ENCODE data around the gene PEAK3. TPM values are rescaled to one million over a fixed set of nuclear protein-coding genes. Genes with fewer than 3 reads are reported as not detected.

The PEAK3 gene
- total and polyA plus RNA-seq, 7 donors, result under 0.01 to 0.82 (median 0.55) TPM

GRCh38 chr19:2294687-2295335 is 12.8 kb upstream of the PEAK3 start:
- intact Hi-C loops (cut with DNase I), result loop anchor here (2.0 kb wide), 1 partner anchor 24 kb away; no protein-coding TSS in a partner anchor
- Histone ChIP-seq H3K27me3 (peaks cover 21 to 34% (median 30%) of the 10 kb centered on the region in 3 donors), H3K9me3 (no peaks in the 10 kb centered on the region), H3K36me3 (no peaks in the 10 kb centered on the region), H3K4me1 (peaks cover 0 to 46% (median 40%) of the 10 kb centered on the region in 4 donors), H3K27ac (peak overlapping the region; percentile 18 to 81 (median 77)), H3K4me3 (peak overlapping the region in 3 of 4 donors; percentile 14 to 33 (median 26))
- 28 to 47% methylated on average over 26 of the region's 26 CpGs for WGBS, 2 donors
- TF ChIP-seq POLR2AphosphoS5 (IDR thresholded peaks at IDR 0.05) (peak; percentile 72 to 90 (median 80)), CTCF (IDR thresholded peaks at IDR 0.05) (no peak), POLR2A (IDR thresholded peaks at IDR 0.05) (no peak), EP300 (IDR thresholded peaks at IDR 0.05) (peak in 3 of 4 donors; percentile 40 to 84 (median 68))
- peak; percentile 84 for DNase-seq

GRCh38 chr19:2291185-2291751 is 9.3 kb upstream of the PEAK3 start:
- DNase-seq, result no peak
- WGBS, 2 donors, result 9 to 37% methylated on average over 67 of the region's 67 CpGs
- no peak overlapping the region for H3K27ac ChIP-seq
- H3K36me3 ChIP-seq, result no peaks in the 10 kb centered on the region
- H3K9me3 ChIP-seq, result no peaks in the 10 kb centered on the region
- peaks cover 30 to 49% (median 44%) of the 10 kb centered on the region in 3 donors for H3K27me3 ChIP-seq
- intact Hi-C loops (cut with DNase I), result no loop called here
- TF ChIP-seq POLR2AphosphoS5 (IDR thresholded peaks at IDR 0.05) (no peak), POLR2A (IDR thresholded peaks at IDR 0.05) (no peak), CTCF (IDR thresholded peaks at IDR 0.05) (no peak), EP300 (IDR thresholded peaks at IDR 0.05) (no peak)
- H3K4me3 ChIP-seq, result peak overlapping the region in 3 of 4 donors; percentile 28 to 46 (median 40)
- peaks cover 0 to 52% (median 46%) of the 10 kb centered on the region in 4 donors for H3K4me1 ChIP-seq

GRCh38 chr19:2290441-2291184 is 8.6 kb upstream of the PEAK3 start:
- peaks cover 30 to 49% (median 44%) of the 10 kb centered on the region in 3 donors for H3K27me3 ChIP-seq
- H3K4me3 ChIP-seq, result peak overlapping the region in 3 of 4 donors; percentile 28 to 46 (median 40)
- TF ChIP-seq CTCF (IDR thresholded peaks at IDR 0.05) (no peak), EP300 (IDR thresholded peaks at IDR 0.05) (no peak), POLR2A (IDR thresholded peaks at IDR 0.05) (no peak), POLR2AphosphoS5 (IDR thresholded peaks at IDR 0.05) (no peak)
- H3K27ac ChIP-seq, result peak overlapping the region in 1 of 4 donors; percentile 31
- no peak for DNase-seq
- 3% methylated on average over 82 of the region's 82 CpGs for WGBS, 2 donors
- intact Hi-C loops (cut with DNase I), result no loop called here
- peaks cover 0 to 48% (median 44%) of the 10 kb centered on the region in 4 donors for H3K4me1 ChIP-seq
- no peaks in the 10 kb centered on the region for H3K36me3 ChIP-seq
- no peaks in the 10 kb centered on the region for H3K9me3 ChIP-seq

- H3K27me3 ChIP-seq, result peaks cover 30 to 54% (median 44%) of the 10 kb centered on the region in 3 donors
- H3K9me3 ChIP-seq, result no peaks in the 10 kb centered on the region
- DNase-seq, result no peak
- WGBS, 2 donors, result 1% methylated on average over 74 of the region's 74 CpGs
- peak overlapping the region in 3 of 4 donors; percentile 28 to 46 (median 40) for H3K4me3 ChIP-seq
- peak overlapping the region in 3 of 4 donors; percentile 17 to 37 (median 31) for H3K27ac ChIP-seq
- intact Hi-C loops (cut with DNase I), result no loop called here
- H3K36me3 ChIP-seq, result no peaks in the 10 kb centered on the region
- peaks cover 0 to 41% (median 37%) of the 10 kb centered on the region in 4 donors for H3K4me1 ChIP-seq
- no peak for TF ChIP-seq POLR2A (IDR thresholded peaks at IDR 0.05)
These were observed 7.9 kb upstream of the PEAK3 start for GRCh38 chr19:2289714-2290435.

Data from sigmoid colon (tissue), 7 donors.